ENCODE data around the gene GNG8.
A peak's percentile ranks its signal among the peaks of the same experiment; 100 is the strongest.

GRCh38 chr19:46621191-46622117 lies 14.5 kb downstream of the GNG8 start:
- TF ChIP-seq POLR2A (IDR thresholded peaks at IDR 0.05) (no peak), CTCF (IDR thresholded peaks at IDR 0.05) (peak in 1 of 5 experiments; percentile 5), EP300 (IDR thresholded peaks at IDR 0.05) (no peak)
